ENCODE measurements around the gene DUSP6.

Gene DUSP6

DNA sequence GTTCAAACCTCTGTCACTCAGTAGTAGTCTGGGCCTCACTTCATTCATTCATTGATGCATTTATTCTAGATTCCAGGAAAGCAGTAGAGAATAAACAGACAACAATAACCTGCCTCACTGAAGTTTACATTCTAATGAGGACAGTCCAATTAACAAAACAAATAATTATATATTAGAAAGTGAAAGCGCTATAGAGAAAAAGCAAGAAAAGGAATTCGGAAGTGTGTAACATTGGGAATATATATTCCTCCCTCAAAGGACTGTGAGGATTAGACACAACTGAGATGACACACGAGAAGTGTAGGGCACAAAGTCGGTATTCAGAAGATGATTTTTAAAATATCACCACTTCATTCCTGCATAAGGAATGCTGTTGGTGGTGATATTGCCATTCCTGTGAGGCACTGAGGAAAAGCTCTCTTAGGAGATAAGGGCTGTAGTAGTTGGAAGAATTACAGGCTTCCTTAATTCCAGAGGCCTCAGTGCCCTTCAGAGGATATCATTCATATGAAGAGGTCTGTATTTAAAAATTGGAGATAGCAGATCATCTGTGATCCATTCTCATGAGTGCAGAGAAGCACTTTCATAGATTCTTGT, 3.9 kb upstream of the DUSP6 start:
- Histone ChIP-seq H3K27me3 (replicated peaks; ENCODE audit: insufficient read depth, low read length) (no peaks in the 10 kb centered on the region), H3K4me1 (ENCODE audit: low read length) (peaks cover 14% of the 10 kb centered on the region), H3K27ac (ENCODE audit: low read length) (no peak overlapping the region), H3K4me3 (ENCODE audit: low read length) (no peak overlapping the region), H3K79me2 (ENCODE audit: low read length) (peaks cover 17% of the 10 kb centered on the region), H3K9me2 (replicated peaks; ENCODE audit: insufficient read depth, low read length) (no peaks in the 10 kb centered on the region), H3K36me3 (replicated peaks; ENCODE audit: insufficient read depth, low read length) (no peaks in the 10 kb centered on the region), H3K9me3 (replicated peaks; ENCODE audit: insufficient read depth, low read length) (no peaks in the 10 kb centered on the region), H3K4me2 (ENCODE audit: low read depth, low read length) (peak overlapping the region; percentile 79; the same call in 1 of the 2 replicates), H3F3A (ENCODE audit: insufficient read depth, low read length) (peaks cover 43% of the 10 kb centered on the region), H3K9ac (ENCODE audit: low read length) (no peak overlapping the region), H4K20me1 (ENCODE audit: insufficient read depth, low read length) (no peaks in the 10 kb centered on the region), H2AFZ (ENCODE audit: low read length) (no peak overlapping the region)
- no peak for DNase-seq
- TF ChIP-seq, protein P1, sequence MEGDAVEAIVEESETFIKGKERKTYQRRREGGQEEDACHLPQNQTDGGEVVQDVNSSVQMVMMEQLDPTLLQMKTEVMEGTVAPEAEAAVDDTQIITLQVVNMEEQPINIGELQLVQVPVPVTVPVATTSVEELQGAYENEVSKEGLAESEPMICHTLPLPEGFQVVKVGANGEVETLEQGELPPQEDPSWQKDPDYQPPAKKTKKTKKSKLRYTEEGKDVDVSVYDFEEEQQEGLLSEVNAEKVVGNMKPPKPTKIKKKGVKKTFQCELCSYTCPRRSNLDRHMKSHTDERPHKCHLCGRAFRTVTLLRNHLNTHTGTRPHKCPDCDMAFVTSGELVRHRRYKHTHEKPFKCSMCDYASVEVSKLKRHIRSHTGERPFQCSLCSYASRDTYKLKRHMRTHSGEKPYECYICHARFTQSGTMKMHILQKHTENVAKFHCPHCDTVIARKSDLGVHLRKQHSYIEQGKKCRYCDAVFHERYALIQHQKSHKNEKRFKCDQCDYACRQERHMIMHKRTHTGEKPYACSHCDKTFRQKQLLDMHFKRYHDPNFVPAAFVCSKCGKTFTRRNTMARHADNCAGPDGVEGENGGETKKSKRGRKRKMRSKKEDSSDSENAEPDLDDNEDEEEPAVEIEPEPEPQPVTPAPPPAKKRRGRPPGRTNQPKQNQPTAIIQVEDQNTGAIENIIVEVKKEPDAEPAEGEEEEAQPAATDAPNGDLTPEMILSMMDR (IDR thresholded peaks at IDR 0.05; ENCODE audit: low read length), result no peak
- no peak for TF ChIP-seq EZH2phosphoT487 (IDR thresholded peaks at IDR 0.05; ENCODE audit: low read length)

DNA sequence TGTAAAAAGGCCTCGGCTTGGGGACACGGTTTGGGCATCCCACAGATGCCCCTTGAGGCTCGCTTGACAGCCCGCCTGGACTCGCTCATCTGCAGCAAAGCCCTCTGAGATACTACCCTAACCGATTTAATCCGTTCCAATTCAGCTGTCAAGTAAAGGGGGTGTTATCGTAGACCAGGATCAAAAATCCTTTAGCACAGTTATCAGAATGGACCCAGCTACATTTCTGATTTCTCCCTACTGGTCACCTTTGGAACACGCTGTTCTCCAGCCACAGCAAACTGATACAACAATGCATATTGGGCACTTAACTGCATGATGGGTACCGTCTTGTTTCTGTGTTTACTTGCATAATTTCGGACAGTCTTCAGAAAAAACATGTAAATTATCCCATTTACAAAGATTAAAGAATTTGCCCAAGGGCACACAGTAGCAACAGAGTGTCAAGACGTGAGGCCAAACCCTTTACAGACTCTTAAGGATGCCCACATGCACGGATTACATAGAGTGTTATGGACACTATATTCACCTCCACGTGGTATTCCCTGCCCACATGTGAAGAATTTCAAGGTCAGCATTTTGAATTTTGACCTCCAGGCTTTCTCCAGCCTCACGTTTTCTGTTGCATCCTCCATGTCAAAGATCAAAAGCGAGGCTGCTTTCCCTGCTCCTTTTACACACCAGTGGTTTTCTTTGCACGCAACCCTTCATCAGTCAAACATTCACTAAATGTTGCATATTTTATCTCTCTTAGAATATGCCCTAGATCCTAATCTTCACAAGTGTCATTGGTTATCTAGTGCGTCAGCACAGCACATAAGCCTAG, 3.2 kb upstream of the DUSP6 start:
- Histone ChIP-seq H3K9me2 (replicated peaks; ENCODE audit: insufficient read depth, low read length) (no peaks in the 10 kb centered on the region), H3K4me2 (ENCODE audit: low read depth, low read length) (peak overlapping the region; percentile 79), H3K27ac (ENCODE audit: low read length) (peak overlapping the region; percentile 94; the same call in 1 of the 2 replicates), H3K9me3 (replicated peaks; ENCODE audit: insufficient read depth, low read length) (no peaks in the 10 kb centered on the region), H4K20me1 (ENCODE audit: insufficient read depth, low read length) (no peaks in the 10 kb centered on the region), H3K9ac (ENCODE audit: low read length) (peak overlapping the region; percentile 92; the same call in 1 of the 2 replicates), H3K27me3 (replicated peaks; ENCODE audit: insufficient read depth, low read length) (no peaks in the 10 kb centered on the region), H2AFZ (ENCODE audit: low read length) (peak overlapping the region; percentile 31), H3K4me3 (ENCODE audit: low read length) (peak overlapping the region; percentile 89), H3K36me3 (replicated peaks; ENCODE audit: insufficient read depth, low read length) (no peaks in the 10 kb centered on the region), H3F3A (ENCODE audit: insufficient read depth, low read length) (peaks cover 50% of the 10 kb centered on the region), H3K79me2 (ENCODE audit: low read length) (peaks cover 24% of the 10 kb centered on the region), H3K4me1 (ENCODE audit: low read length) (peaks cover 14% of the 10 kb centered on the region)
- TF ChIP-seq EZH2 (optimal IDR thresholded peaks at IDR 0.05; ENCODE audit: low read depth, low read length), result no peak
- TF ChIP-seq, protein P1 (IDR thresholded peaks at IDR 0.05; ENCODE audit: low read length), result peak; percentile 29
- DNase-seq, result no peak

DNA sequence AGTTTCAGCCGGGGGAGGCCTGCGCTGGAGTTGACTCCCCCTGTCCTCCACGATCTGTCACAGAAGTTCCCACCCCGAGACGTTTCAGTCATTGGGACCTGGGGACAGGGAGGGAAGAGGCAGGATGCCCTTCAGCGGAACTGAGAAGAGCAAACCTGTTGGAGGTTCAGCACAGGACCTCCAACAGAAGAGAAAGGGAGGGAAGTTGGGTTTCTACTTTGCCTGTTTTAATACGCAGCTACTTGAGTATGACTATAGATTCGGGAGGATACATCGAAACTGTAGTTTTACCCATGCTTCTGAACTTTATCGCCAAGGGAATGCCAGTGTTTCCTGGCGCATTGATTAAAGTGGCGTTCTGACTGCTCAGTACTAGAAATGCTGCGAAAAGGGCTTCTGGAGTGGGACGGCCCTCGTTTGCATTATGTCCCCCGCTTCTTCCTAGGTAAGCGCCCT, 2.3 kb upstream of the DUSP6 start:
- Histone ChIP-seq H3F3A (ENCODE audit: insufficient read depth, low read length) (peaks cover 57% of the 10 kb centered on the region), H3K9me2 (replicated peaks; ENCODE audit: insufficient read depth, low read length) (no peaks in the 10 kb centered on the region), H3K4me1 (ENCODE audit: low read length) (peaks cover 14% of the 10 kb centered on the region), H4K20me1 (ENCODE audit: insufficient read depth, low read length) (no peaks in the 10 kb centered on the region), H3K27me3 (replicated peaks; ENCODE audit: insufficient read depth, low read length) (no peaks in the 10 kb centered on the region), H2AFZ (ENCODE audit: low read length) (peak overlapping the region; percentile 31), H3K4me3 (ENCODE audit: low read length) (peak overlapping the region; percentile 89), H3K79me2 (ENCODE audit: low read length) (peaks cover 32% of the 10 kb centered on the region), H3K36me3 (replicated peaks; ENCODE audit: insufficient read depth, low read length) (no peaks in the 10 kb centered on the region), H3K9me3 (replicated peaks; ENCODE audit: insufficient read depth, low read length) (no peaks in the 10 kb centered on the region), H3K4me2 (ENCODE audit: low read depth, low read length) (peak overlapping the region; percentile 79), H3K9ac (ENCODE audit: low read length) (peak overlapping the region; percentile 92), H3K27ac (ENCODE audit: low read length) (peak overlapping the region; percentile 94)
- peak; percentile 51 for DNase-seq
- TF ChIP-seq EZH2phosphoT487 (IDR thresholded peaks at IDR 0.05; ENCODE audit: low read length) (no peak), EZH2 (optimal IDR thresholded peaks at IDR 0.05; ENCODE audit: low read depth, low read length) (no peak)
- TF ChIP-seq, protein P1 (IDR thresholded peaks at IDR 0.05; ENCODE audit: low read length), result no peak
